Neural cell (in vitro differentiated cells): ENCODE results near the gene ZNF587B.
"Not testable (repeated sequence)": the region's sequence is repeated elsewhere in the genome, so short reads cannot be mapped to it uniquely, and the experiment has no call there.

ENCODE experiments used
- EP300 ChIP-seq: fragments of 450-650 bp; conservative IDR thresholded peaks from 2 replicates; pipeline ENCODE4 v1.6.1; 2014; ENCODE audit warnings: antibody characterized with exemption, mild to moderate bottlenecking, moderate library complexity; ENCODE audit not compliant: poor library complexity, severe bottlenecking
- TF ChIP-seq, protein P1 (sequence below): IDR thresholded peaks from 2 replicates; pipeline ENCODE4 v1.6.1; 2012; ENCODE audit warnings: borderline replicate concordance

- TF ChIP-seq, protein P1, sequence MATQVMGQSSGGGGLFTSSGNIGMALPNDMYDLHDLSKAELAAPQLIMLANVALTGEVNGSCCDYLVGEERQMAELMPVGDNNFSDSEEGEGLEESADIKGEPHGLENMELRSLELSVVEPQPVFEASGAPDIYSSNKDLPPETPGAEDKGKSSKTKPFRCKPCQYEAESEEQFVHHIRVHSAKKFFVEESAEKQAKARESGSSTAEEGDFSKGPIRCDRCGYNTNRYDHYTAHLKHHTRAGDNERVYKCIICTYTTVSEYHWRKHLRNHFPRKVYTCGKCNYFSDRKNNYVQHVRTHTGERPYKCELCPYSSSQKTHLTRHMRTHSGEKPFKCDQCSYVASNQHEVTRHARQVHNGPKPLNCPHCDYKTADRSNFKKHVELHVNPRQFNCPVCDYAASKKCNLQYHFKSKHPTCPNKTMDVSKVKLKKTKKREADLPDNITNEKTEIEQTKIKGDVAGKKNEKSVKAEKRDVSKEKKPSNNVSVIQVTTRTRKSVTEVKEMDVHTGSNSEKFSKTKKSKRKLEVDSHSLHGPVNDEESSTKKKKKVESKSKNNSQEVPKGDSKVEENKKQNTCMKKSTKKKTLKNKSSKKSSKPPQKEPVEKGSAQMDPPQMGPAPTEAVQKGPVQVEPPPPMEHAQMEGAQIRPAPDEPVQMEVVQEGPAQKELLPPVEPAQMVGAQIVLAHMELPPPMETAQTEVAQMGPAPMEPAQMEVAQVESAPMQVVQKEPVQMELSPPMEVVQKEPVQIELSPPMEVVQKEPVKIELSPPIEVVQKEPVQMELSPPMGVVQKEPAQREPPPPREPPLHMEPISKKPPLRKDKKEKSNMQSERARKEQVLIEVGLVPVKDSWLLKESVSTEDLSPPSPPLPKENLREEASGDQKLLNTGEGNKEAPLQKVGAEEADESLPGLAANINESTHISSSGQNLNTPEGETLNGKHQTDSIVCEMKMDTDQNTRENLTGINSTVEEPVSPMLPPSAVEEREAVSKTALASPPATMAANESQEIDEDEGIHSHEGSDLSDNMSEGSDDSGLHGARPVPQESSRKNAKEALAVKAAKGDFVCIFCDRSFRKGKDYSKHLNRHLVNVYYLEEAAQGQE: not testable (repeated sequence)
- not testable (repeated sequence) for TF ChIP-seq EP300
Measured at GRCh38 chr19:57873883-57874799, 44.0 kb downstream of the ZNF587B start.
